ENCODE measurements around the gene GP5. TPM values are rescaled to one million over a fixed set of nuclear protein-coding genes. Genes with fewer than 3 reads are reported as not detected.

GP5 gene
- total and polyA plus RNA-seq, 8 donors, result 0.15 to 1.00 (median 0.66) TPM

DNA sequence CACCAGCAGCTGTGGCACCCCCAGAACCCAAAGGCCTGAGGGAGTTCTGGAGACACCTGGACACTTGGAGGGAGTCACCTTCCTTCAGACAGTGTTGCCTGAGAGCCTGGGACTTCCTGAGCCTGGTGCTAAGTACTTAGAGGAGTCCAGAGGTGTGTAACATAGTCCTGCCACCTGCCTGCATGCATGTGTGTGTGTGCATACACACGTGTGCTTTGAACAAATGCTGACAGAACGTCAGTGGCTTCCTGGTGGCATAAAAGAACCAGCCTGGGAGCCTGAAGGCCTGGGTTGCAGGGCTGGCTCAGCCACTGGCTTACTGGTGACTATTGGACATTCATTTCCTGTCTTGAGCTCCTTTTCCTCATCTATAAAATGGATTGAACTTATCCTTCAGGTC is 44.8 kb downstream of the GP5 start:
- ATAC-seq, result no peak
- Histone ChIP-seq H3K27me3 (peaks cover 0 to 6% of the 10 kb centered on the region in 2 donors), H3K9me3 (no peaks in the 10 kb centered on the region), H3K4me1 (no peaks in the 10 kb centered on the region), H3K36me3 (no peaks in the 10 kb centered on the region), H3K4me3 (no peak overlapping the region), H3K27ac (no peak overlapping the region)
- no peak for DNase-seq
- intact Hi-C loops (cut with DNase I), result no loop called here
- TF ChIP-seq, protein P1, sequence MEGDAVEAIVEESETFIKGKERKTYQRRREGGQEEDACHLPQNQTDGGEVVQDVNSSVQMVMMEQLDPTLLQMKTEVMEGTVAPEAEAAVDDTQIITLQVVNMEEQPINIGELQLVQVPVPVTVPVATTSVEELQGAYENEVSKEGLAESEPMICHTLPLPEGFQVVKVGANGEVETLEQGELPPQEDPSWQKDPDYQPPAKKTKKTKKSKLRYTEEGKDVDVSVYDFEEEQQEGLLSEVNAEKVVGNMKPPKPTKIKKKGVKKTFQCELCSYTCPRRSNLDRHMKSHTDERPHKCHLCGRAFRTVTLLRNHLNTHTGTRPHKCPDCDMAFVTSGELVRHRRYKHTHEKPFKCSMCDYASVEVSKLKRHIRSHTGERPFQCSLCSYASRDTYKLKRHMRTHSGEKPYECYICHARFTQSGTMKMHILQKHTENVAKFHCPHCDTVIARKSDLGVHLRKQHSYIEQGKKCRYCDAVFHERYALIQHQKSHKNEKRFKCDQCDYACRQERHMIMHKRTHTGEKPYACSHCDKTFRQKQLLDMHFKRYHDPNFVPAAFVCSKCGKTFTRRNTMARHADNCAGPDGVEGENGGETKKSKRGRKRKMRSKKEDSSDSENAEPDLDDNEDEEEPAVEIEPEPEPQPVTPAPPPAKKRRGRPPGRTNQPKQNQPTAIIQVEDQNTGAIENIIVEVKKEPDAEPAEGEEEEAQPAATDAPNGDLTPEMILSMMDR (IDR thresholded peaks at IDR 0.05), result no peak

DNA sequence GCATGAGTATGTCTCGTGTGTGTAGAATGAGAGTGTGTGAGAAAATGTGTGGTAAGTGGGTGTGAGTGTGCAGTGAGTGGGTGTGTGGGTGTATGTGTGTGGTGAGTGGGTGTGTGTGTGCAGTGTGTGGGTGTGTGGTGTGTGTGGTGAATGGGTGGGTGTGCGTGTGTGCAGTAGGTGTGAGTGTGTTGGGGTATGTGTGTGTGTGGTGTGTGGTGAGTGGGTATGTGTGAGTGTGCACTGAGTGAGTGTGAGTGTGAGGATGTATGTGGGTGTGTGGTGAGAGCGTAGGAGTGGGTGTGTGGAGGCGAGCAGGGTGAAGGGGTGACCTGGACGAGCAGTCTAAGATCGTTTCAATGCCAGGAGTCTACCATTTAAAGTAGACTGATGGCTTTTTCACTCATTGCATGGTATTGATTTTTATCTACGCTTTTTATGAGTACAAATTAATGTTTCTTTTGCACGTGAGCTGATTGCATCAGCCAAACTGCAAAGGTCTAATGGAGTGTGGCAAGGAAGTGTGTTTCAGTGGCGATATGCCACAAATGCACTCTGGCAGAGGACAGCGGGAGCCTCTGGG is 46.3 kb downstream of the GP5 start:
- H3K36me3 ChIP-seq, result no peaks in the 10 kb centered on the region
- TF ChIP-seq, protein P1 (IDR thresholded peaks at IDR 0.05), result no peak
- no peak overlapping the region for H3K4me3 ChIP-seq
- DNase-seq, result no peak
- no peaks in the 10 kb centered on the region for H3K9me3 ChIP-seq
- H3K27ac ChIP-seq, result no peak overlapping the region
- no peak for ATAC-seq
- intact Hi-C loops (cut with DNase I), result no loop called here
- no peaks in the 10 kb centered on the region for H3K27me3 ChIP-seq
- no peaks in the 10 kb centered on the region for H3K4me1 ChIP-seq

DNA sequence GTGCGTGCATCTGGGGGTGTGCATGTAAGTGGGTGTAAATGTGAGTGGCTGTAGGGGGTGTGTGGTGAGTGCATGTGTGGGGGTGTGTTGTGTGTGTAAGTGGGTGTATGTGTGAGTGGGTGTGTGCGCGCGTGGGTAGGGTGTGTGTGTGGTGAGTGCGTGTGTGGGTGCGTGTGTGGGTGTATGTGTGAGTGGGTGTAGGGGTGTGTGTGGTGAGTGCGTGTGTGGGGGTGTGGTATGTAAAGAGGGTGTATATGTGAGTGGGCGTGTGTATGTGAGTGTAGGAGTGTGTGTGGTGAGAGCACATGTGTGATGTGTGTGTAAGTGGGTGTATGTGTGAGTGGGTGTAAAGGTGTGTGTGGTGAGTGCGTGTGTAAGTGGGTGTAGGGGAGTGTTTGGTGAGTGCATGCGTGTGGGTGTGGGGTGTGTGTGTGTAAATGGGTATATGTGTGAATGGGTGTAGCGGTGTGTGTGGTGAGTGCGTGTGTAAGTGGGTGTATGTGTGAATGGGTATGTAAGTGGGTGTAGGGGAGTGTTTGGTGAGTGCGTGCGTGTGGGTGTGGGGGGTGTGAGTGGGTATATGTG is 47.0 kb downstream of the GP5 start:
- no peak for ATAC-seq
- intact Hi-C loops (cut with DNase I), result no loop called here
- DNase-seq, result no peak
- Histone ChIP-seq H3K27ac (no peak overlapping the region), H3K4me1 (no peaks in the 10 kb centered on the region), H3K36me3 (no peaks in the 10 kb centered on the region), H3K9me3 (no peaks in the 10 kb centered on the region), H3K27me3 (no peaks in the 10 kb centered on the region), H3K4me3 (no peak overlapping the region)
- TF ChIP-seq, protein P1 (IDR thresholded peaks at IDR 0.05), result no peak

DNA sequence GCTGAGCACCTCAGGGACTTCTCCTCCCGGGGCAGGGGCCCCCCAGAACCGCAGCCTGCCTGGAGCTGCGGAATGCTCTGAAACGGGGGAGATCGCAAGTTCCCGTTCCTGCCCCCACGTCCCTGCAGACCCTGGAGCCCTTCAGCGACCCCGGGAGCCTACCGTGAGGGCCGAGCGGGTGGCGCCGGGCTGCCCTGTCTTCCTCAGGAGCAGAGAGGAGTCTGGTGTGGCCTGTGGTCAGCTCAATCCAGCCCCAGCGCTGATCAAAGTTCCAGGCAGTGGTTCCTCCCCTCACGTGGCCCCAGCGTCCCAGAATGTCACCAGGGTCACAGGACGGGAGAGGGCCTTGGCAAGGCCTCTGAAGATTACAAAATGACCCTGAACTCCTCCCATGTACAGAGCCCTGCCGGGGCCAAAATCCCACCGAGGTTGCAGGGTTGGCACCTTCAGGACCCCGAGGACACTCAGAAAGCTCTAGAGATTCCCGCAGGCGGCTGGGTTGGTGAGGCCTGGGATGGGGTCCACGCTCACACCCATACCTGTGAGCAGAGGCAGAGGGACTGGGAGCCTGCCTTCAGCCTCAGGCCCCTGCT is 47.9 kb downstream of the GP5 start, which contains the start of gene CPN2:
Gene CPN2 (minus strand): TSS at position 249 of the 593 bp plus-strand sequence. CDS start 8,626 bp downstream, outside the sequence.
- H3K27ac ChIP-seq, result no peak within 1 kb of the TSS
- no peak within 1 kb of the TSS for H3K4me3 ChIP-seq
- ATAC-seq (no peak), DNase-seq (no peak)
- intact Hi-C loops (cut with DNase I), result no loop called here
- H3K36me3 ChIP-seq, result no peaks in the 10 kb centered on the region
- peaks cover 0 to 1% of the 10 kb centered on the region in 2 donors for H3K27me3 ChIP-seq
- H3K9me3 ChIP-seq, result no peaks in the 10 kb centered on the region
- no peaks in the 10 kb centered on the region for H3K4me1 ChIP-seq
- TF ChIP-seq, protein P1 (IDR thresholded peaks at IDR 0.05), result no peak

DNA sequence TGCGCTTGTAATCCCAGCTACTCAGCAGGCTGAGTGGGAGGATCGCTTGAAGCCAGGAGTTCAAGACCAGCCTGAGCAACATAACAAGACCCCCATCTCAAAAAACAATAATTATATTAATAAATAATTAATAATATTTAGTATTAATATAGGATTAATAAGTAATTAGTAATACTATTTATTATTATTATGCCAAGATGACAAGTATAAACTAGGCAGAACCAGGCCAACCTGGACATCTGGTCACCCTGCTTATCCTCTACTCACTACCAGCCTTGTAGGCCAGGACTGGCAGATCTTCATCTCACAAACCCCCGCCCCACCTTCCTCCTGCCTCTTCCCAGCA is 48.4 kb downstream of the GP5 start:
- Histone ChIP-seq H3K4me1 (no peaks in the 10 kb centered on the region), H3K27ac (no peak overlapping the region), H3K4me3 (no peak overlapping the region), H3K27me3 (peaks cover 0 to 6% of the 10 kb centered on the region in 2 donors), H3K36me3 (no peaks in the 10 kb centered on the region), H3K9me3 (no peaks in the 10 kb centered on the region)
- ATAC-seq (no peak), DNase-seq (no peak)
- intact Hi-C loops (cut with DNase I), result no loop called here
- TF ChIP-seq, protein P1 (IDR thresholded peaks at IDR 0.05), result no peak
